ENCODE data around the gene ZNF777.
"Not testable (repeated sequence)": the region's sequence is repeated elsewhere in the genome, so short reads cannot be mapped to it uniquely, and the experiment has no call there.

ZNF777 gene

DNA sequence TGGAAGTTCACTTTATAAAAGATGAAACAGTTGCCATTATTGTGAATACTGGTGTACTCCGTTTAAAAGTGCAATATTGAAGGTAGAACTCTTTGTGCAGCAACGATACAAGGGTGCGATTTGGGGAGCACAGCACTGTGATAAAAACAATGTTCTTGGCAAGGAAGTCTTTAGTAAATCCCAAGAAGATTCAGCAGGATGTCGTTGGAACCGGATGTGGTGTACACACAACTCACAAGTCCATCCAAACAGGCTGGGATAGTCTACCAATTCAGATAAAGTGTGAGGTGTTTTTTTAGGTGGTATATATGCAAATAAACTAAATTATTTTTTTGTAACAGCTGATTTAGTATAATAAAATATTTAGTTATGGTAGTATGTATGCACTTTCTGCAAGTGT is 46.7 kb downstream of the ZNF777 start:
- H3K4me2 ChIP-seq (ENCODE audit: low read depth, low read length, poor library complexity, severe bottlenecking), result no peak overlapping the region
- no peaks in the 10 kb centered on the region for H4K20me1 ChIP-seq (ENCODE audit: insufficient read depth, low read length, poor library complexity, severe bottlenecking)
- no peaks in the 10 kb centered on the region for H3K9me3 ChIP-seq (ENCODE audit: insufficient read depth, low read depth, low read length)
- H3K36me3 ChIP-seq (ENCODE audit: insufficient read depth, low read length), result no peaks in the 10 kb centered on the region
- no peaks in the 10 kb centered on the region for H3K4me1 ChIP-seq (ENCODE audit: insufficient read depth, low read length, poor library complexity, severe bottlenecking)
- H3K4me3 ChIP-seq (ENCODE audit: low read length, poor library complexity, severe bottlenecking), result no peak overlapping the region
- no peaks in the 10 kb centered on the region for H3K27me3 ChIP-seq (ENCODE audit: insufficient read depth, low read length, poor library complexity, severe bottlenecking)
- H3K9ac ChIP-seq (ENCODE audit: low read depth, low read length, poor library complexity, severe bottlenecking), result no peak overlapping the region
- TF ChIP-seq EZH2phosphoT487 (IDR thresholded peaks at IDR 0.05; ENCODE audit: borderline replicate concordance) (no peak), CTCF (conservative IDR thresholded peaks at IDR 0.05; ENCODE audit: low read length) (no peak)
- no peaks in the 10 kb centered on the region for H3K79me2 ChIP-seq (ENCODE audit: insufficient read depth, low read length)
- H2AFZ ChIP-seq (ENCODE audit: low read length), result no peak overlapping the region
- no peaks in the 10 kb centered on the region for H3K9me2 ChIP-seq (replicated peaks; ENCODE audit: low read depth, low read length)
- no peaks in the 10 kb centered on the region for H3F3A ChIP-seq (ENCODE audit: low read depth)

- H3F3A ChIP-seq (ENCODE audit: low read depth); H3K79me2 ChIP-seq (ENCODE audit: insufficient read depth, low read length); H3K9ac ChIP-seq (ENCODE audit: low read depth, low read length, poor library complexity, severe bottlenecking); H2AFZ ChIP-seq (ENCODE audit: low read length); H3K27me3 ChIP-seq (ENCODE audit: insufficient read depth, low read length, poor library complexity, severe bottlenecking); H3K9me2 ChIP-seq (replicated peaks; ENCODE audit: low read depth, low read length); H3K9me3 ChIP-seq (ENCODE audit: insufficient read depth, low read depth, low read length); H3K36me3 ChIP-seq (ENCODE audit: insufficient read depth, low read length); H4K20me1 ChIP-seq (ENCODE audit: insufficient read depth, low read length, poor library complexity, severe bottlenecking); H3K4me1 ChIP-seq (ENCODE audit: insufficient read depth, low read length, poor library complexity, severe bottlenecking); H3K4me2 ChIP-seq (ENCODE audit: low read depth, low read length, poor library complexity, severe bottlenecking); H3K4me3 ChIP-seq (ENCODE audit: low read length, poor library complexity, severe bottlenecking): not testable (repeated sequence)
Observed at GRCh38 chr7:149413083-149413482, 47.8 kb downstream of the ZNF777 start.

- Histone ChIP-seq H3K4me2 (ENCODE audit: low read depth, low read length, poor library complexity, severe bottlenecking) (no peak overlapping the region), H3K4me1 (ENCODE audit: insufficient read depth, low read length, poor library complexity, severe bottlenecking) (no peaks in the 10 kb centered on the region), H3K36me3 (ENCODE audit: insufficient read depth, low read length) (no peaks in the 10 kb centered on the region), H3K9me2 (replicated peaks; ENCODE audit: low read depth, low read length) (no peaks in the 10 kb centered on the region), H3K9ac (ENCODE audit: low read depth, low read length, poor library complexity, severe bottlenecking) (no peak overlapping the region), H3K9me3 (ENCODE audit: insufficient read depth, low read depth, low read length) (no peaks in the 10 kb centered on the region), H3K4me3 (ENCODE audit: low read length, poor library complexity, severe bottlenecking) (no peak overlapping the region), H4K20me1 (ENCODE audit: insufficient read depth, low read length, poor library complexity, severe bottlenecking) (no peaks in the 10 kb centered on the region), H3K27me3 (ENCODE audit: insufficient read depth, low read length, poor library complexity, severe bottlenecking) (no peaks in the 10 kb centered on the region), H2AFZ (ENCODE audit: low read length) (no peak overlapping the region), H3K79me2 (ENCODE audit: insufficient read depth, low read length) (no peaks in the 10 kb centered on the region), H3F3A (ENCODE audit: low read depth) (no peaks in the 10 kb centered on the region)
- TF ChIP-seq CTCF (conservative IDR thresholded peaks at IDR 0.05; ENCODE audit: low read length), result no peak
- TF ChIP-seq EZH2phosphoT487 (IDR thresholded peaks at IDR 0.05; ENCODE audit: borderline replicate concordance), result no peak
Observed at GRCh38 chr7:149409895-149410294, 51.0 kb downstream of the ZNF777 start.

DNA sequence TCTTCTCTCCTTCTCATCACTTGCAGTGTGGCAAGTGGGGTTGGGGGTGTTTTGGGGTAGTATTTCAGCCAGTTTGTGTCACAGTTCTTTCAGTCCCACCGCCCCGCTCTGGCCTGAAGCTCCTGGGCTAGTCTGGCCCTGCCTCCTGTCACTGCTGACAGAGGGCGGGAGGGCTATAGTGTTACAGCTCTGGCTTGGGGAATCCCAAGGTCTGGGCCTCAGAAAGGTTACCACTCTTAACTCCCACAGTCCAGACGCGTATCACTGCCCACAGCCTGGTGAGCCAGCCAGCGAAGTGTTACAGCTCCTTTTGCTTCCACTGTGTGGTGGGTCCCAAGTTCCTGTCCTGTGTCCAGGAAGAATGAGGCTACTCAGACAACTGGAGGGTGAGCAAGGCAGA is 56.0 kb downstream of the ZNF777 start:
- H3K27me3 ChIP-seq (ENCODE audit: insufficient read depth, low read length, poor library complexity, severe bottlenecking), result no peaks in the 10 kb centered on the region
- no peak overlapping the region for H3K4me2 ChIP-seq (ENCODE audit: low read depth, low read length, poor library complexity, severe bottlenecking)
- no peaks in the 10 kb centered on the region for H3K9me3 ChIP-seq (ENCODE audit: insufficient read depth, low read depth, low read length)
- TF ChIP-seq EZH2phosphoT487 (IDR thresholded peaks at IDR 0.05; ENCODE audit: borderline replicate concordance) (no peak), CTCF (conservative IDR thresholded peaks at IDR 0.05; ENCODE audit: low read length) (no peak)
- H3K9me2 ChIP-seq (replicated peaks; ENCODE audit: low read depth, low read length), result no peaks in the 10 kb centered on the region
- no peaks in the 10 kb centered on the region for H3K36me3 ChIP-seq (ENCODE audit: insufficient read depth, low read length)
- no peaks in the 10 kb centered on the region for H3K4me1 ChIP-seq (ENCODE audit: insufficient read depth, low read length, poor library complexity, severe bottlenecking)
- no peak overlapping the region; the same call in 1 of the 2 replicates for H2AFZ ChIP-seq (ENCODE audit: low read length)
- no peak overlapping the region for H3K9ac ChIP-seq (ENCODE audit: low read depth, low read length, poor library complexity, severe bottlenecking)
- H4K20me1 ChIP-seq (ENCODE audit: insufficient read depth, low read length, poor library complexity, severe bottlenecking), result no peaks in the 10 kb centered on the region
- no peaks in the 10 kb centered on the region for H3F3A ChIP-seq (ENCODE audit: low read depth)
- H3K79me2 ChIP-seq (ENCODE audit: insufficient read depth, low read length), result no peaks in the 10 kb centered on the region
- H3K4me3 ChIP-seq (ENCODE audit: low read length, poor library complexity, severe bottlenecking), result no peak overlapping the region
